Spleen (tissue), 11 donors: ENCODE results near the gene PPFIA1. TPM values are rescaled to one million over a fixed set of nuclear protein-coding genes. Genes with fewer than 3 reads are reported as not detected.

Experiments
- DNase-seq: peaks from one replicate; pipeline ENCODE4 v3.0.0-alpha.2; 2020
- H3K27ac ChIP-seq, 8 donors: fragments of 200-600 bp; sonication (generic) in 7 of 8; 1 replicate in 4 of 8; 2 replicates in 4 of 8; pipeline versions ENCODE4 v1.5.0 to v1.8.0; 2016 to 2021; ENCODE audit warnings: inconsistent platforms in 4 of 8, mild to moderate bottlenecking in 4 of 8, moderate library complexity in 1 of 8
- H3K27me3 ChIP-seq, 7 donors: fragments of 200-600 bp; sonication (generic) in 6 of 7; replicated peaks in 1 of 7; 1 replicate in 4 of 7; 2 replicates in 3 of 7; pipeline versions ENCODE4 v1.5.0 to v1.8.0; 2016 to 2021; ENCODE audit warnings: inconsistent platforms in 3 of 7, mild to moderate bottlenecking in 1 of 7
- H3K36me3 ChIP-seq, 6 donors: fragments of 200-600 bp; sonication (generic) in 5 of 6; 1 replicate in 4 of 6; 2 replicates in 2 of 6; pipeline versions ENCODE4 v1.5.0 to v1.8.0; 2016 to 2021; ENCODE audit warnings: inconsistent platforms in 2 of 6
- H3K4me1 ChIP-seq, 6 donors: fragments of 200-600 bp; sonication (generic) in 5 of 6; 1 replicate in 3 of 6; 2 replicates in 3 of 6; pipeline versions ENCODE4 v1.5.0 to v1.8.0; 2016 to 2021; ENCODE audit warnings: inconsistent platforms in 3 of 6
- H3K4me3 ChIP-seq, 8 donors: fragments of 200-600 bp; sonication (generic) in 7 of 8; 1 replicate in 4 of 8; 2 replicates in 4 of 8; pipeline versions ENCODE4 v1.5.0 to v1.8.0; 2016 to 2021; ENCODE audit warnings: inconsistent platforms in 4 of 8, mild to moderate bottlenecking in 4 of 8, moderate library complexity in 2 of 8
- H3K9me3 ChIP-seq, 8 donors: fragments of 200-600 bp; sonication (generic) in 7 of 8; 1 replicate in 4 of 8; 2 replicates in 4 of 8; pipeline versions ENCODE4 v1.5.0 to v1.8.0; 2016 to 2021; ENCODE audit warnings: inconsistent platforms in 4 of 8
- POLR2A ChIP-seq, 3 donors: fragments of 450-650 bp; IDR thresholded peaks; one replicate each; pipeline ENCODE4 v1.5.1; 2017; ENCODE audit warnings: antibody characterized with exemption in 3 of 3, mild to moderate bottlenecking in 1 of 3
- POLR2AphosphoS5 ChIP-seq, 3 donors: sonication (generic); formaldehyde crosslinking; IDR thresholded peaks; one replicate each; pipeline ENCODE4 v1.5.1; 2017; ENCODE audit warnings: antibody characterized with exemption in 3 of 3
- WGBS, 5 donors: extraction: QIAGEN DNeasy Blood & Tissue Kit in 3 of 5; methylation state at CpG; one replicate each; pipeline versions ENCODE4 v1.1.5 to v1.1.7; 2013 to 2018; 5-methylcytosine and 5-hydroxymethylcytosine counted together
- intact Hi-C: fragments of 100-400 bp; cut with DNase I; formaldehyde crosslinking; loops from one replicate; pipeline ENCODE4 v1.15.0; 2023; ENCODE audit warnings: low total_unique reads
- microRNA-seq, 3 donors: library from miRNA; unstranded; fragments of <30 nt; microRNA quantifications; one replicate each; pipeline versions ENCODE4 to v1.1.0, GENCODE V29; 2019 to 2020
- polyA plus RNA-seq, 3 donors: library from polyadenylated mRNA; stranded (reverse); fragments of 200-250 nt; gene quantifications; one replicate each; pipeline ENCODE4 v1.2.1, GENCODE V29; 2013
- small RNA-seq, 4 donors: library from RNA; depleted of rRNA; stranded (forward); fragments of <200 nt; gene quantifications; one replicate each; pipeline ENCODE3, GENCODE V24; 2016
- total RNA-seq, 7 donors: library from RNA; depleted of rRNA in 3 of 7; stranded (reverse); fragments of >200 nt in 3 of 7; fragmentation: NEBNext Ultra II Directional in 4 of 7; extraction: Animal tissue kit (Norgen Biotek cat#: 25700) in 4 of 7; gene quantifications; one replicate each; pipeline versions ENCODE4 v1.1.0 to v1.2.1, GENCODE V29; 2016 to 2021
- TF ChIP-seq, protein P1 (sequence below), 11 experiments: fragments of 200-600 bp in 7 of 11; fragments of 450-650 bp in 4 of 11; sonication (generic) in 4 of 11; IDR thresholded peaks in 8 of 11; conservative IDR thresholded peaks in 3 of 11; 1 replicate in 7 of 11; 2 replicates in 4 of 11; pipeline versions ENCODE4 v1.4.0 to v1.8.0; 2016 to 2021; ENCODE audit warnings: antibody characterized with exemption in 11 of 11, inconsistent platforms in 4 of 11, mild to moderate bottlenecking in 1 of 11
- donor health status: healthy with polysubstance abuse.
- donor health status: DM: no; HTN: no; CAD: no; lungs with moderate emphysema.
- donor health status: DM: no; HTN: no; CAD: no.
- donor health status: Bipolar disorder and iron deficiency.
- donor health status: healthy.
- donor health status: DM: no; HTN: no; CAD: no.
- donor health status: DM: yes; HTN: yes; CAD: no.

The PPFIA1 gene
- total and polyA plus RNA-seq, 10 donors, result 7.6 to 73.5 (median 55.0) TPM

DNA sequence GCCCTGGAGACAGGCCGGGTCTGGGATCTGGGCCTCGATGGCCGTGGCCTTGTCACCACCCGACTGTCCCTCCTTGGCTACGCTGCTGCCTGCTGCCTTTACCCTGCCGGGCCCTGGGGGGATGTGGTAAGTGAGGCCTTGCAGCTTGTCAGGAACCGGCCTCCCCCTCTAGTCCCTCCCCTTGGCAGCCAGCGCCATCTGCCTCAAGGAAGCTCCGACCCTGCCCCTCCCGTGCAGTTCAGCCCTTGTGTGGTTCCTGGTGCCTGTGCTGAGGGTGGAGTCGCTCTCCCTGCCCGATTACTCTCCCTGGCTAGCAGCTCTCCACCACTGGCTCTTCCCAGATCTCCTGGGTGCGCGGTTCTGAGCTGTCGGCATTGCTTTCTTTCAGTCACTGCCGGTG, 161.6 kb downstream of the PPFIA1 start:
- TF ChIP-seq, protein P1, sequence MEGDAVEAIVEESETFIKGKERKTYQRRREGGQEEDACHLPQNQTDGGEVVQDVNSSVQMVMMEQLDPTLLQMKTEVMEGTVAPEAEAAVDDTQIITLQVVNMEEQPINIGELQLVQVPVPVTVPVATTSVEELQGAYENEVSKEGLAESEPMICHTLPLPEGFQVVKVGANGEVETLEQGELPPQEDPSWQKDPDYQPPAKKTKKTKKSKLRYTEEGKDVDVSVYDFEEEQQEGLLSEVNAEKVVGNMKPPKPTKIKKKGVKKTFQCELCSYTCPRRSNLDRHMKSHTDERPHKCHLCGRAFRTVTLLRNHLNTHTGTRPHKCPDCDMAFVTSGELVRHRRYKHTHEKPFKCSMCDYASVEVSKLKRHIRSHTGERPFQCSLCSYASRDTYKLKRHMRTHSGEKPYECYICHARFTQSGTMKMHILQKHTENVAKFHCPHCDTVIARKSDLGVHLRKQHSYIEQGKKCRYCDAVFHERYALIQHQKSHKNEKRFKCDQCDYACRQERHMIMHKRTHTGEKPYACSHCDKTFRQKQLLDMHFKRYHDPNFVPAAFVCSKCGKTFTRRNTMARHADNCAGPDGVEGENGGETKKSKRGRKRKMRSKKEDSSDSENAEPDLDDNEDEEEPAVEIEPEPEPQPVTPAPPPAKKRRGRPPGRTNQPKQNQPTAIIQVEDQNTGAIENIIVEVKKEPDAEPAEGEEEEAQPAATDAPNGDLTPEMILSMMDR (IDR thresholded peaks at IDR 0.05 in 8 of 11, conservative IDR thresholded peaks at IDR 0.05 in 3 of 11), result no peak
- TF ChIP-seq POLR2A (IDR thresholded peaks at IDR 0.05), result no peak
- TF ChIP-seq POLR2AphosphoS5 (IDR thresholded peaks at IDR 0.05), result peak in 1 of 3 donors; percentile 23

DNA sequence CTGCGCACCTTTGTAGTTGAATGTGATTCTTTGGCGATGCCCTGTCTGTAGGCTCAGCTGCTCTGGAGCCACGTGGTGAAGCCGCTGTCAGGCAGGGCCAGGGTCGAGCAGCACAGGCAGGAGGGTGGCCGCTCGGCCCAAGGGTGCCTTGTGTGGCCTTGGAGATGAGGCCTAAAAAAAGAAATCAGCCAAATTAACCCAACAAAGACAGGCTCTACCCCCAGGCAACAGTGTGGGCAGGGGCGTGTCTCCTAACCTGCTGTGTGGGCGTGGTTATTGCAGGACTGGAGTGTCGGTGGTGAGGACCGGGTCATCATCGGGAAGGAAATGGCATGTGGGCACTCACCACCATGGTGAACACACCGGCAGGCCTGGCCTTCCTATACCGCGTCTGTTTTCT, 162.1 kb downstream of the PPFIA1 start:
- 75 to 92% (median 80%) methylated on average over 15 of the region's 15 CpGs for WGBS, 5 donors
- H3K9me3 ChIP-seq, result no peaks in the 10 kb centered on the region
- peaks cover 0 to 9% (median 0%) of the 10 kb centered on the region in 6 donors for H3K4me1 ChIP-seq
- H3K36me3 ChIP-seq, result peaks cover 0 to 94% (median 49%) of the 10 kb centered on the region in 6 donors
- H3K27me3 ChIP-seq, result peaks cover 0 to 74% (median 0%) of the 10 kb centered on the region in 7 donors
- intact Hi-C loops, result no loop called here
- no peak overlapping the region for H3K4me3 ChIP-seq
- TF ChIP-seq, protein P1 (IDR thresholded peaks at IDR 0.05 in 8 of 11, conservative IDR thresholded peaks at IDR 0.05 in 3 of 11), result no peak
- TF ChIP-seq POLR2A (IDR thresholded peaks at IDR 0.05) (no peak), POLR2AphosphoS5 (IDR thresholded peaks at IDR 0.05) (no peak)
- H3K27ac ChIP-seq, result no peak overlapping the region
- no peak for DNase-seq

More for the DNA sequence above, 161.6 kb downstream of the PPFIA1 start:
- Histone ChIP-seq H3K27me3 (peaks cover 0 to 70% (median 0%) of the 10 kb centered on the region in 7 donors), H3K36me3 (peaks cover 0 to 95% (median 47%) of the 10 kb centered on the region in 6 donors), H3K9me3 (no peaks in the 10 kb centered on the region), H3K4me3 (no peak overlapping the region), H3K4me1 (peaks cover 0 to 7% (median 0%) of the 10 kb centered on the region in 6 donors), H3K27ac (no peak overlapping the region)
- intact Hi-C loops, result no loop called here
- whole genome bisulfite sequencing, 5 donors, result 40 to 65% (median 44%) methylated on average over 15 to 16 of the region's 16 CpGs
- DNase-seq, result no peak

DNA sequence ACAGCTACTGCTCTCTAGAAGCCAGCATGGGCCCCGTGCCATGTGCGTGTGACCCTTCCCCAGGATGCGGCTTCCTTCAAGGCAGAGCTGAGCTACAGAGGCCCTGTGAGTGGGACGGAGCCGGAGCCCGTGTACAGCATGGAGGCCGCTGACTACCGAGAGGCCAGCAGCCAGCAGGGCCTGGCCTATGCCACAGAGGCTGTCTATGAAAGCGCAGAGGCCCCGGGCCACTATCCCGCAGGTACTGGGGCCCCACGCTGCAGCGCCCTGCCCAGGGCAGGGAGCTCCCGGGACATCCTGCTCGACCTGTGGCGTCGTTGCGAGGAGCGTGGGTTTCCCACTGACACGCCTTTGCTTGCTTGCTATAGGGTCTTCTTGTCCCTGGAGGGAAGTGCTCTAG, 162.5 kb downstream of the PPFIA1 start:
- Histone ChIP-seq H3K27me3 (peaks cover 0 to 79% (median 0%) of the 10 kb centered on the region in 7 donors), H3K9me3 (no peaks in the 10 kb centered on the region), H3K27ac (no peak overlapping the region), H3K4me1 (peaks cover 0 to 11% (median 0%) of the 10 kb centered on the region in 6 donors), H3K4me3 (no peak overlapping the region), H3K36me3 (peaks cover 0 to 95% (median 49%) of the 10 kb centered on the region in 6 donors)
- intact Hi-C loops, result no loop called here
- TF ChIP-seq POLR2AphosphoS5 (IDR thresholded peaks at IDR 0.05) (no peak), POLR2A (IDR thresholded peaks at IDR 0.05) (no peak)
- TF ChIP-seq, protein P1 (IDR thresholded peaks at IDR 0.05 in 8 of 11, conservative IDR thresholded peaks at IDR 0.05 in 3 of 11), result no peak
- WGBS, 5 donors, result 93 to 96% (median 93%) methylated on average over 11 to 20 of the region's 20 CpGs
- DNase-seq, result no peak

DNA sequence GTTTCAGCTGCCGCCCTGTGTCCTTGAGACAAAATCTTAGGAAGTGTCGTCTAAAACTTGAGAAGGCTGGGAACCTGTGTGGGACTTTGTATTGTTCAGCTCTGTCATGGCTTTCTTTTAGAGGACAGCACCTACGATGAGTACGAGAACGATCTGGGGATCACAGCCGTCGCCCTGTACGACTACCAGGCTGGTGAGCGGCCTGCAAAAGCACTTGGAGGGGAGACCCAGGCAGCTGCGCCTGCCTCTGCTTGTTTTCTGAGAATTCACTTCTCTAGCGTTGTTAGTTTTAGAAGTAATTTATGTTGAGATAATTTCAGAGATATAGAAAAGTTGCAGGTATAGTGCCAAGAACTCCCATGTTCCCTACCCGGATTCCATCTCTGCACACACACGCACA, 163.0 kb downstream of the PPFIA1 start:
- Histone ChIP-seq H3K9me3 (no peaks in the 10 kb centered on the region), H3K4me3 (no peak overlapping the region), H3K27ac (no peak overlapping the region), H3K27me3 (peaks cover 0 to 80% (median 0%) of the 10 kb centered on the region in 7 donors), H3K36me3 (peaks cover 0 to 99% (median 49%) of the 10 kb centered on the region in 6 donors), H3K4me1 (peaks cover 0 to 15% (median 0%) of the 10 kb centered on the region in 6 donors)
- TF ChIP-seq POLR2AphosphoS5 (IDR thresholded peaks at IDR 0.05), result no peak
- TF ChIP-seq POLR2A (IDR thresholded peaks at IDR 0.05), result no peak
- TF ChIP-seq, protein P1 (IDR thresholded peaks at IDR 0.05 in 8 of 11, conservative IDR thresholded peaks at IDR 0.05 in 3 of 11), result no peak
- 89 to 96% (median 94%) methylated on average over 13 of the region's 13 CpGs for WGBS, 5 donors
- no peak for DNase-seq
- intact Hi-C loops, result no loop called here

Small RNA genes within 50 kb of the gene (microRNA-seq; reads per million reads assigned to microRNA genes)
- 4.0 to 8.4 (median 8.3) reads per million in 3 donors for gene MIR548K

Small RNA genes within 50 kb of the gene (small RNA-seq; reads per million reads assigned to genes)
- gene MIR548K, result 2.9 to 5.7 (median 4.5) reads per million in 4 donors

Other genes starting within 250 kb of the PPFIA1 start
- 1 to 10 TPM in 1 of 7 donors, under 1 TPM in 6; 0.51 to 1.2 (median 0.79) TPM for gene ANO1, start 192.4 kb upstream of the PPFIA1 start, total RNA-seq
- gene ANO1, start 192.4 kb upstream of the PPFIA1 start, polyA plus RNA-seq, result under 1 TPM; 0.22 to 0.48 (median 0.42) TPM
- 10 to 100 TPM; 20.0 to 28.8 (median 23.1) TPM for gene FADD, start 67.4 kb upstream of the PPFIA1 start, total RNA-seq
- gene FADD, start 67.4 kb upstream of the PPFIA1 start, polyA plus RNA-seq, result 10 to 100 TPM; 11.3 to 24.9 (median 17.3) TPM
- 100 to 1,000 TPM in 5 of 7 donors, 10 to 100 TPM in 2; 89.2 to 149 (median 115) TPM for gene CTTN, start 127.8 kb downstream of the PPFIA1 start, total RNA-seq
- 10 to 100 TPM; 18.4 to 52.5 (median 30.3) TPM for gene CTTN, start 127.8 kb downstream of the PPFIA1 start, polyA plus RNA-seq